ENCODE results near the gene MRPL54.

- TF ChIP-seq CTCF (IDR thresholded peaks at IDR 0.05) (no peak), POLR2A (IDR thresholded peaks at IDR 0.05) (no peak)
Observed at GRCh38 chr19:3800996-3801395, 38.5 kb downstream of the MRPL54 start.

Measured in ovary (tissue), 3 donors.